IPS-NIHi11 (cell line): ENCODE data around the gene PDXP.
"Not testable (repeated sequence)": the region's sequence is repeated elsewhere in the genome, so short reads cannot be mapped to it uniquely, and the experiment has no call there.

Experiments
- DNase-seq: peaks from one replicate; pipeline ENCODE4 v3.0.0; 2012; ENCODE audit warnings: mixed read lengths, low spot score

PDXP gene

GRCh38 chr22:37647317-37647716, 11.2 kb upstream of the PDXP start:
- no peak for DNase-seq

GRCh38 chr22:37647928-37648327, 10.6 kb upstream of the PDXP start:
- DNase-seq: no peak

GRCh38 chr22:37650463-37651136, 7.9 kb upstream of the PDXP start:
- DNase-seq: no peak

- DNase-seq: no peak
These were observed 3.8 kb upstream of the PDXP start for GRCh38 chr22:37654563-37655251.

- DNase-seq: no peak
These were observed 3.3 kb upstream of the PDXP start for GRCh38 chr22:37655252-37655563.

GRCh38 chr22:37656583-37656982, 1.9 kb upstream of the PDXP start:
- not testable (repeated sequence) for DNase-seq

GRCh38 chr22:37657590-37658132, 862 bp upstream of the PDXP start:
- peak; percentile 48 for DNase-seq

GRCh38 chr22:37659066-37659896, 758 bp downstream of the PDXP start:
- no peak for DNase-seq

GRCh38 chr22:37659897-37660708, 1.6 kb downstream of the PDXP start:
- DNase-seq: no peak

GRCh38 chr22:37660709-37661045, 2.2 kb downstream of the PDXP start:
- DNase-seq: no peak

- DNase-seq: no peak
These were observed 2.8 kb downstream of the PDXP start for GRCh38 chr22:37661160-37661924.

GRCh38 chr22:37662039-37662438, 3.5 kb downstream of the PDXP start:
- no peak for DNase-seq

- no peak for DNase-seq
These were observed 5.1 kb downstream of the PDXP start for GRCh38 chr22:37663521-37664140.

- no peak for DNase-seq
These were observed 6.0 kb downstream of the PDXP start for GRCh38 chr22:37664249-37665101.

- DNase-seq: no peak
These were observed 7.0 kb downstream of the PDXP start for GRCh38 chr22:37665487-37665886.

GRCh38 chr22:37669586-37669985, 11.1 kb downstream of the PDXP start:
- no peak for DNase-seq

- DNase-seq: no peak
These were observed 13.8 kb downstream of the PDXP start for GRCh38 chr22:37672206-37672919.

GRCh38 chr22:37672920-37673455, 14.5 kb downstream of the PDXP start:
- no peak for DNase-seq

- DNase-seq: no peak
These were observed 15.7 kb downstream of the PDXP start for GRCh38 chr22:37674248-37674647.
